ENCODE data around the gene JOSD1.

Gene JOSD1

DNA sequence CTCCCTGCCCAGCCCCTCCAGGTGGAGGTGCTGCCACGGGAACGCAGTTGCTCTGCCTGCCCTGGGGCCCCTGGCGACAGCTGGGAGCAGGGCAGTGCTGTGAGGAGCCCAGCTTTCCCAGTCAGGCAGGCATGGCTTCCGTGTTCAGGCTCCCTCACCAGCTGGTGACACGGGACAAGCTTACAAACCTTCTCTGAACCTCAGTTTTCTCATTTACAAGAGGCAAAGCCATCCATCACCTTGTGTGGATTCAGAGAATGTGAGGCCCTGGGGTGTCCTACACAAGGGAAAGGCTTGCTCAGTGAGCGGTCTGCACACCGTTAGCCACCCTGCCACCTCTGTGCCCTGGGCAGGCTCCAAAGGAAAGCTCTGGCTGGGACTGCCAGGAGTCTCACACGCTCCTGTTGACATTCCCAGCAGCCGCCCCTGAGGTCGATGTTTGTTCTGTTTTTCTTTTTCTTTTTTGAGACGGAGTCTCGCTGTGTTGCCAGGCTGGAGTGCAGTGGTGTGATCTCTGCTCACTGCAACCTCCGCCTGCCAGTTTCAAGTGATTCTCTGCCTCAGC, 31.6 kb upstream of the JOSD1 start:
- DNase-seq, result no peak

DNA sequence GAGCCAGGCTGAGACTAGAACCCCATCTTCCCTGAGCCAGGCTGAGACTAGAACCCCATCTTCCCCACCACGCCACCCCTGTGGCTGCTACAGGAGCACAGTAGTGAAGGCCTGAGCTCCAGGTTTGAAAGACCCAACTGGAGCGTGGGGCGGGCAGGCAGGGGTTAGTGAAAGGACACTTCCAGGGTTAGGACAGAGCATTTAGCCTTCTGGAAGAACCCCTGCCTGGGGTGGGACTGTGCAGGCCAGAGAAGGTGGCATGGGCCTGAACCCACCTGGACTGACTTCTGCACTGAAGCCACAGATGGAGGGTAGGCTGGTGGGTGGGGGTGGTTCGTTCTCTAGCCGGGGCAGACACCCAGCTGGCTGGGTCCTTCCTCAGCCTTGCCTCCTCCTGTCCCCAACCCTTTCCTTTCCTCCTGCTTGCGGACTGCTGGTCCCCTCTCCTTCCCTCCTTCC, 31.0 kb upstream of the JOSD1 start:
- no peak for DNase-seq

DNA sequence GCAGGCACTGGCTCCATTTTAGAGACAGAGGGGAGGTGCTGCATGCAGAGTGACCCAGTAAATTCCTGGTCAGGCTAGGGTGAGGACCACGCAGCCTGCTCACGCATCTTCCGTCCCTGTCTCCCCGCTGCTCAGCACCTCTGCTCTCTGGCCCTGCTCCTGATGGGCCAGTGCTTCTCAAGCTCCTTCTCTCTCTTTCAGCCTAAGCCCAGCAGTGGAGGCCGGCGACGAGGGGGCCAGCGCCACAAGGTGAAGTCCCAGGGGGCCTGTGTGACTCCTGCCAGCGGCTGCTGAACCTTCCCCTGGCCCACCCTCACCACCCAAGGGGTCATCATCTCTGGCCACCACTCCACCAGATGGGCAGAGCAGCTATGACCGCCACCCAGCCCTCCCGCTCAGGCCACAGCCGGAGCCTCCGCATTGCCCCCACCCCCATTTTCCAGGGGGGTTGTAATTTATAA, 29.7 kb upstream of the JOSD1 start:
- DNase-seq, result no peak

DNA sequence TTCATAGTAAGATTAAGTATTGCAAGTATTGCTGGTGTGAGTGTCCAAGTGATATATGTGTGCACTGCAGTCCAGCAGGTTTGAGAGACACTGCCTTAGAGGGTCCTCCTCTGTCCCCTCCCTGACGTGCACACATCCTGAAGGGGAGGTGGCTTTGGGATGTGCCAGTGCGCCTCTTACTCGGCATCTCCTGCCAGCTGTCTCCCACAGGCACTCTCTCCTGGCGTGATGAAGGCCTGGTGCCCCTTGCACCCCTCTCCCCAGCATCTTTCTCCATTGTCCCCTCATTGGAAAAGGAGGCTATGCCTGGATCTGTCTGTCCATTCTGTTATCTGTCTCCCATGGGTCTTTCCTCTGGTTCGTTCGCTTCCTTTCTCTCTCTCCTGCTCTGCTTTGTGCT, 29.2 kb upstream of the JOSD1 start:
- no peak for DNase-seq

DNA sequence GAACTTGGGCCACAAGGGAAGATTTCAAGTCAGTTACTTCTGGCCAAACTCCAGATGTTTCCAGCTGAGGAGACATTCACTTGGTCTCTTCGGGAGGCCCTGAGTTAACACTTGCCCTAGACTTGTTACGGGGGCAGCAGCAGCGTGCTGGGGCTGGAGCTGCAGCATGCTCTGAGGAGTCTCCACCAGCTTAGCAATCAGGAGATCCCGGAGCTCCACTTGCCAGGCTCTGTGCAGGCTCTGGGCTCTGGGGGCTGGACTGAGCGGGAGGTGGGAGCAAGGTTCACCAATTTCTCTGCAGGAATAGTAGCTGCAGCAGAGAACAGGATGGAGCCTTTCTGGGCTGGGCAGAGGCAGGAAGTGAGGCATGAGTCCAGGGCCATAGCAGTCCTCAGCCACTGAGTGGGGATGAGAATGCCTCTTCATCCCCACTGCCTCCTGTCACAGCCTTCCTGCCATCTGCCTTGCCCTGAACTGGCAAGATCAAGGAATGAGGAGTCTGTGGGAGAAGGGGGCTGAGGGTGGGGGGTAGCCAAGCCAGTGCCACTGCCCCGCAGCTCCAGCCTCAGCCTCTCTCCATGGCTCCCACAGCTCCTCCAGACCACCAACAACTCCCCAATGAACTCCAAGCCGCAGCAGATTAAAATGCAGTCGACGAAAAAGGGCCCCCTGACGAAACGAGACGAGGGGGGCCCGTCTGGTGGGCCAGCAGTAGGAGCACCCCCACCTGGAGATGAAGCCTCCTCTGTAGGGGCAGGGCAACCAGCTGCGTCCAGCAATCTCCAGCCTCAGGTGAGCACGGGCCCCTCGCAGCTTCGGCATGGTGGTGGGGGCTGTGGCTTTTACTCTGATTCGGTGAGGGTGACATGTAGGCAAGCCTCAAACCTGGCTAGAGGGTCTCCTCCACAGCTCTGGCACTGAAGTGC, 28.4 kb upstream of the JOSD1 start:
- no peak for DNase-seq

DNA sequence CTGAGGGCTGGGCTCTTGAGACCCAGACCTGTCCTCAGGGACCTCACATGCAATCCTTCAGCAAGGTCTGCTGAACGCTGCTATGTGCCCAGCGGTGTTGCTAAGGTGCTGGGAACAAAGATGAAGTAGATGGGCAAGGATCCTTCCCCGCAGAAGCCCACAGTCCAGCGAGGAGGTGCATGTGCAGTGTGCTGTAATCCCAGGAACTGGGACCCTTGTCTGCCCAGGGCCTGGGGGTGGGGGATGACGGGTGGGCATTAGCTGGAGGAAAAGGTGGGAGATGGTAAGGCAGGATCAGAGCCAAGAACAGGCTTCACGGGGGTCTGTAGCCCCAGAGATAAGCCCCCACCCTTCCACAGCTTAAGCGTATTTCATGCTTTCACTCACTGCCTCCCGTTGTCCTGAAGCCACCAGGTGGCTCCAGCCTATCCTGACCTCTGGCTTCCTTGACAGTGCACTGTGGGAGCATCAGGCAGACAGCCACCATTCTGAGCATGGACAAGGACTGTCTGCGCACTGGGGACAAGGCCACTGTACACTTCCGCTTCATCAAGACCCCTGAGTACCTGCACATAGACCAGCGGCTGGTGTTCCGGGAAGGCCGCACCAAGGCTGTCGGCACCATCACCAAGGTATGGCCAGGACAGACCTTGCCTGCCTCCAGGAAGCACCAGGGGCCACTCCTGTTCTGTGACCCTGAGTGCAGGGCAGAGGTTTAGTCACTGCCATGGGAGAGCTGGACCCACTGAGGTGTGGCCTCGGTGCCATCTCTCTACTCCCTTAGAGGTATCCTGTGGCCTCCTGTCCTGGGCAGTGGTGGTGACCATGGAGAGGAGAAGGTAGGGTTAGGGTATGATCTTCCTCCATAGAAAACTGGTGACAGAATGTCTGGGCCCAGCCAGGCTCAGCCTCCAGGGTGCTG, 27.0 kb upstream of the JOSD1 start:
- DNase-seq, result no peak

DNA sequence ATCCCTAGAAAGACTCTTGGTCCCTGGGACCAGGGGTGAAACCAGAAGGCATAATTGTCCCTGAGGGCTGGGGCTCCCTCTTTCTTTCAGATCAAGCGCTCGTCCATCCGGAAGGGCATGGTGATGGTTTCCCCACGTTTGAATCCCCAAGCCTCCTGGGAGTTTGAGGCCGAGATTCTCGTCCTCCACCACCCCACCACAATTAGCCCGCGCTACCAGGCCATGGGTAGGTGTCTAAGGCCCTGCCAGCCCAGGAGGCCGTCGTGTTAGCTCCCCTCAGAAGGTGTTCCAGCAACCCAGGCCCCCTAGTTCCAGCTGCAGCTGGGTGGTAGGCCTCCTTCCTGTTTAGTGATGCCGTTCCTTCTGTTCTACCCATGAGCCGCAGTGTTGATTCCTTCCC, 26.4 kb upstream of the JOSD1 start:
- DNase-seq, result no peak

DNA sequence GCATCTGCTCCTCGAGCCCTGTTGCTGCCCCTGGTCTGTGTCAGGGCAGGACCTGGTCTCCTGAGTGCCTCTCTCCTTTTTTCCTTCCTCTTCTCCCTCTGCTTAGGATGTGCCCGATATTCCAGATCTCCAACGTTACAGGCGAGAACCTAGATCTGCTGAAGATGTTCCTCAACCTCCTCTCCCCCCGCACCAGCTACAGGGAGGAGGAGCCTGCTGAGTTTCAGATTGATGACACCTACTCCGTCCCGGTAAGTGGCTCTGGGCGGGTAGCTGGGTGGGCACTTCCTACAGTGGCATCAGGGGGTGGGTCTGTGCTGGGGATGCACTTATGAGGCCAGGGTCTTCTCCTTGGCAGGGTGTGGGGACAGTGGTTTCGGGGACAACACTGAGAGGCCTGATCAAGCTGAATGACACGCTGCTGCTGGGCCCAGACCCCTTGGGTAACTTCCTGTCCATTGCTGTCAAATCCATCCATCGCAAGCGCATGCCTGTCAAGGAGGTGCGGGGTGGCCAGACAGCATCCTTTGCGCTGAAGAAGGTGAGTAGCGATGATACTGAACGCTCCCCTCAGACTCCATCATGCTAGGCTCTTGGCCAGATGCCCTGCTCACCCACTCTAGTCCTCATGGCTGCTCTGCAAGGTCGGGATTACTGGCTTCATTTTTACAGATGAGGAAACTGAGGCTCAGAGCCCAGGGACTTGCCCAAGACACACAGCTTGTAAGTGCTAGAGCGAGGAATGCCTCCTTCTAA, 25.3 kb upstream of the JOSD1 start:
- no peak for DNase-seq

DNA sequence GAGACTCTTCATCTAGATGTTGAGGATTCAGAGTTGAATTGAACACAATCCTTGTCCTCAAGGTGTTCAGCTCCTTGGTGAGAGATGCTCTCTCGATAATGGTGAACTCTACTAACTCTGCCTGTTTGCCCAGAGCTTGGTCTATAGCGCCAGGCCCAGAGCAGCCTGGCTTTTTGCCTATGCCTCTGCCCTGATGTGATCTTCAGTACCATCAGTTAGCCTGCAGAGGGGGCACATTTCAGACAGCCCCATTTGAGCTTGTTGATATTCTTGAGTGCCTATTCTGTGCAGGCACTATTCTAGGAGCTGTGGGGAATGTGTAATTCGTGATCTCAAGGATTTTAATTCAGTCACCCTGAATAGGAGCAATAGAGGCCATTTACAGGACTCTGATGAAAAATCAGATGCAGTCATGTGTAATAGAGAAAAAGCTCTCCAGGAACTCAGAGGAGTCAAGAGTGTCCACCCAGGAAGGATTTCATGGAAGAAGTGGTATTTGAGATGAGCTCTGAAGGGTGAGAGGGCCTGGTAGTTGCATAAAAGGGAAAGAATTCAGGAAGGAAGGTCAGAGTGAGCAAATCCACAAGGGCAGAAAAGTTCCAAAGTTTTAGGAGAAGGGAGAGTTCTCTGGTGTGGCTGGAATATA, 24.3 kb upstream of the JOSD1 start:
- DNase-seq, result no peak

DNA sequence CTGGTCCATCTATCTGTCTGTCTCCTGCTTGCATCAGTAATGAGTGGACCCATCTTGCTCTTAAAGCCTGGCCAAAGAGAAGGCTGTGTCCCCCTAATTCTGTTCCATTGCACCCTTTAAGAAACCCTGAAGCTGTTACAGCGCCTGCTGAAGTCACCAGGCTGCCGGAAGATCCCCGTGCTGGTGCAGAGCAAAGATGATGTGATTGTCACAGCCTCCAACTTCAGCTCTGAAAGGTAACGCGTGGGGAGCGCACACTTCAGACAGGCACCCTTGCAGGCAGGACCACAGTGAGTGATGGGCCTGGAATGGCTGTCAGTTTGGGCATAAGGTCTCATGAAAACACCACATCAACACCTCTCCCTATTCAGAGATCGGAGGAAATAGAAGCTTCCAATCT, 23.4 kb upstream of the JOSD1 start:
- DNase-seq, result no peak

DNA sequence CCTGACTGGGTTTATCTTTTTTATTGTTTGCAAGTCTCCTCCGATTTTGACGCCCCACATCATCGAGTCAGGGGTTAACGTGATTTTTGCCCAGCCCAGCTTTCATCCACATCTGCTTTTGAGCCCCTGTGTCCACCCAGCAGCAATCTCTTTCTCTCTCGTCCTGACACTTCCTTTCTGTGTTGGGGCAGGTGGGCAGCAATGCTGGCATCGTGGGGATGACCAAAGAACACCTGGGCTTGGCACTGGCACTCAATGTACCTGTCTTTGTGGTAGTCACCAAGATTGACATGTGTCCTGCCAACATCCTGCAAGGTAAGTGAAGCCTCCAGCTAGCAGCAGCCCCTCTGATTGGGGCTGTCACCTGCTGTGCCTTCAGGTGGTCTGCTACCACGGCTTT, 20.8 kb upstream of the JOSD1 start:
- no peak for DNase-seq

DNA sequence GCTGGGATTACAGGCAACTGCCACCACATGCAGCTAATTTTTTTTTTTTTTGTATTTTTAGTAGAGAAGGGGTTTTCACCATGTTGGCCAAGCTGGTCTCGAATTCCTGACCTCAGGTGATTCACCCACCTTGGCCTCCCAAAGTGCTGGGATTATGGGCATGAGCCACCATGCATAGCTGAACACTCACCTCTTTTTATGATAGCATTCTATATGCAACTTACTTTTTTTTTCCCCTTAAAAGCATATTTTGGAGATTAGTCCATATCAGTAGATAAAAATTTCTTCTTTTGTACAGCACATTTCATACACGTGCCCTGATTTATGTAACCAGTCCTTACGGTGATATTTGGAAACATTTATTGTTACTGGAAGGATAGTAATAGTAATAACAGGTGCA, 19.6 kb upstream of the JOSD1 start:
- no peak for DNase-seq

DNA sequence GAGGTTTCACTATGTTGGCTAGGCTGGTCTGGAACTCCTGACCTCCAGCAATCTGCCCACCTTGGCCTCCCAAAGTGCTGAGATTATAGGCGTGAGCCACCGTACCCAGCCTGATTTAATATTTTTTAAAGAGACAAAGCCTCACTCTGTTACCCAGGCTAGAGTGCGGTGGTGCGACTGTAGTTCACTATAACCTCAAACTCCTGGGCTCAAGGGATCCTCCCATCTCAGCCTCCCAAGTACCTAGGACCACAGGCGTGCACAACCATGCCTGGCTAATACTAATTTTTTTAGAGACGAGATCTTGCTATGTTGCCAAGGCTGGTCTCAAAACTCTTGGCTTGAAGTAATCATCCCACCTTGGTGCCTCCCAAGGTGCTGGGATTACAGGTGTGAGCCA, 18.5 kb upstream of the JOSD1 start:
- no peak for DNase-seq

DNA sequence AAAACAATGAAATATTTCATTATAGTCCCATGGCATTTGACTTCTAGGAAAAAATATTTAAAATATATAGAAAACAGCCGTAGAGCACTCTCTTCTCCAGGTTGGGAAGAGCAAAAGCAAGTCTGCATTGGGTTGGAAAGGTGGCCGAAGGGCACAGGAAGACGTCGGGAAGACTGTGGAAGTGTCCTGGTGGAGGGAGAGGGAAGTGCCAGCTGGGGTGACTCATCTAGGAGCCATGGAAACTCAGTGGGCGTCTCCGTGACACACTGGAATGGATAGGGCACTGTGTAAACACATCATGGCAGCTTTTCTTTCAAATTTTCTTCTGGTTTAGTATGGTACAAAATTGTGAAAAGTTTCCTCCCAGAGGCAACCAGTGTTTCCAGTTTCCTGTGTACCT, 17.7 kb upstream of the JOSD1 start:
- DNase-seq, result no peak

DNA sequence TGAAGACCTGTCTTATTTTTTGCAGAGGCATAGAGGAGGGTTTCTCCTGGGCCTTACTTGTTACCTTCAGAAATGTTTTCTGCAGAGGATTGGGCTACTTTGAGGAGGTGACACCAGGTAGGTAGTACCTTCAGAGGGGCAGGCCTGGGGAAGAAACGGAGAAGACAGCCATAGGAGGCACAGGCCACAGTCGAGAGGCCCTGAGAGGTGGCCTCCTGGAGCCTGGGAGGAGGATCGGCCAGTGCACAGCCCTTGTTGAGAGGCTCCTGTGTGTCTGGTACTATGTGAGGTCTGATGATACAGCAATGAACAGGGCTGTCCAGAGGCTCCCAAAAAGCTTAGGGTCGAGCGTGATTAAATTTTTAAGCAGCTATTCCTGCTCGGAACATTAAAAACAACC, 16.5 kb upstream of the JOSD1 start:
- no peak for DNase-seq

DNA sequence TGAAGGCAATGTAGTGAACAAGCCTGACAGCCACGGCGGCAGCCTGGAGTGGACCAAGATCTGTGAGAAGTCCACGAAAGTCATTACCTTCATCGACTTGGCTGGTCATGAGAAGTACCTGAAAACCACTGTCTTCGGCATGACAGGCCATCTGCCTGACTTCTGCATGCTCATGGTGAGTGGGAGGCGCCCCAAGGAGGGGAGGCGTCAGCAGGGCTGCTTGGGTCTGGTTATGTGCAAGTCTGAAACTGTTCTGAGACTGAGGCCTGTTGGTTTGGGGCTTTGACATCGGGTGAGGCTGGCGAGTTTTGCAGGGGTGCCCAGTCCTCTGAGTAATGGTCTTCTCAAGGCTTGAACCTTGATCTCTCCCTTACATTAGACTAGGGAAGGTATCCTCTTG, 16.1 kb upstream of the JOSD1 start:
- DNase-seq, result no peak

DNA sequence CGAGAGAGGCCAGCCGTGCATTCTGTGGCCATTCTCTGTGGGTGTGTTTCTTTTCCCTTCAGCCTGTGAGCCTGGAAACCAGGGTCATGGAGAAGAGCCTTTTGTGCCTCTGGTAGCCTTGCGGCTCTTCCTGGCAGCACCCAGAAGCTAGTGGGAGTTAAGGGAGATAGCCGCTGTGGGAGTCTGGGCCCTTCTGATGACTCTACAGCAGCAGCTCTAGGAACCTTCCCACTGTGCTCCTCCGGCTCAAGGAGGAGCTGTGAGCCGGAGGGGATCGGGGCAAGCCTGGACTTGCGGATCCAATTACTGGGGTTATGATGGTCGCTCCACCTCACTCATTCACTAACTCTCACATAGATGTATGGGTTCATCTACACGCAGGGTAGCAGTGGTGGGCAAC, 15.5 kb upstream of the JOSD1 start:
- DNase-seq, result no peak

DNA sequence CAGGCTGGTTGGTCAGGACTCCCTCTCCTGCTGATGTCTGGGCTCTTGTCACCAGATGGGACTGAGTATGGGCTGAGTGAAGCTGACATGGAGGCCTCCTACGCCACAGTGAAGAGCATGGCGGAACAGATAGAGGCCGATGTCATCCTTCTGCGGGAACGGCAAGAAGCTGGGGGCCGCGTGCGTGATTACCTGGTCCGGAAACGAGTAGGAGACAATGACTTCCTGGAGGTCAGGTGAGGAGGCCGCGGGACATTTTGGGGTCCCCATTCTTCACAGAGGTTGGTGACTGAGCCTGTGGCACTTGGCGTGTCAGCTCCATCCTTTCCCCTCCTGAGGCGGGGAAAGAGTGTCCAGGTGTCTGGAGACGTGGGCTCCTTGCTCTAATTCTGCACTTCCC, 15.1 kb upstream of the JOSD1 start:
- DNase-seq, result no peak

DNA sequence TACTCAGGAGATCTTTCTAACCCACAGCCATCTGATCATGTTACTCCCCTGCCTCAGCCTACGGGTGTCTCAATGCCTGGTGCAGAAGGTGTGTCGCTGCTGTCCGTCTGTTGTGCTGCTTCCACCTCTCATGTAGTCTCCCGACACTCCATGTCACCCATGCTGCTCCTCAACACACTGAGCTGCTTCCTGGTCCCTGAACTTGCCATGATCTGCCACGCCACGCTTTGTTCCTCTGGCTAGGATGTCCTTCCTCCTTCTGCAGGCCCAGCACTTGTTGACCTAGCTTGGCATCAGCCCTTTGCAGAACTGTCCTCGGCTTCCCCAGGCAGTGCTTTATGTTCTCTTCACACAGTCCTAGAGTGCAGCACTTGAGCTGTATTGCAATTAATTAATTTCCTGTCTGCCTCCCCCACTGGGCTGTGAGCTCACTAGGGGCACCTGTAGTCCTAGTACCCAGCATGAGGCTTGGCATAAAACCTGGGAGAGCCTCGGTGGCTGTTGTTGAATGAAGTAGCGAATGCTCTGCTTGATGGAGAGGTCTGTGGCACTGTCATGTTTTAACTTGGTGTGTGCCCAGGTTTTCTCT, 14.5 kb upstream of the JOSD1 start:
- no peak for DNase-seq

DNA sequence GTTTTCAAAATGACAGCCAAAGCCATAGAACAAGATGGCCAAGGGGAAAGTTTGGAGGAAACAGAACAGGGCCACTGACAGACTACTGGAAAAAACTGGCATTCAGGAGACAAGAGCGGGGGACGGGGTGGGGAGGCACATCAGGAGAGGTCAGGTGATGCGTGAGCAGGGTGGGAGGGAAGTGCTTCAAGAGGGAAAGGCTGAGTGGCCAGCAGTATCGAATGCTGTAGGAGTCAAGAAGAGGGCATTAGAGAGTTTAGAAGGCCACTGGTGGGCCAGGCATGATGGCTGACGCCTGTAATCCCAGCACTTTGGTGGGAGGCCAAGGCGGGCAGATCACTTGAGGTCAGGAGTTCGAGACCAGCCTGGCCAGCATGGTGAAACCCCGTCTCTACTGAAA, 13.2 kb upstream of the JOSD1 start:
- DNase-seq, result no peak

DNA sequence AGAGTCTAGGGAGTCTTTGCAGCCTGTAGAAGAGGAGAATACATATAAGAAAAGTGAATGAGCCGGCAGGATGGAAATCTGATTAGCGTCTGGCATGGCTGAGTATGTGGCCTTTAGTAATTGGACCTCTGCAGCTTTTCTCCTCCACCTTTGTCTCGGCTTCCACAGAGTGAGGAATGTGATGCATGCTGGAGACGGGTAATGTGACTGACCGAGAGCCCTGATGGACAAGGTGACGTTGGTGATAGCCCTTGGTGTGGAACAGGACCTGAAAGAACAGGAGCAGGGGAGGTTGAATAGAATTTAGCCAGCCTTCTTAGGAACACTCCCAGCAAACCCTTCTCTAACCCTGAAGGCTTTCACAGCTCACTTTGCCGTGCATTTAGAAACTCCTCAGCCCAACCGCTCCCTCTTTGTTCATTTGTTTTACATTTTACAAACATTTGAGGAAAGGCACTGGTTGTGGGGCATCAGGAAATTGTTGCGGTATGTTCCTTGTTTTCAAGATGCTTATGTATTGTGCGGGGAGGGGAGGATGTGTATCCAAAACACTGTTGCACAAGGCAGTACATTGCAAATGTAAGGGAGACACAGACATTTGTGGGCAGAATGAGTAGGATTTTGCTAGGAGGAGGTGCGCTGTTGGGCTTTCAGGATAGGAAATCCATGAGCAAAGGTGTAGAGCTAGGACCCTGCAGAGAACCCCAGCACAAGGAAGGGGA, 11.9 kb upstream of the JOSD1 start:
- no peak for DNase-seq
